Activated CD4-positive, alpha-beta T cell treated with anti-CD3 and anti-CD28 coated beads for 36 hours (primary cell): ENCODE data around the gene TUBA4A. TPM values are rescaled to one million over a fixed set of nuclear protein-coding genes. Genes with fewer than 3 reads are reported as not detected.
"Not testable (repeated sequence)": the region's sequence is repeated elsewhere in the genome, so short reads cannot be mapped to it uniquely, and the experiment has no call there.

Experiments used
- ATAC-seq: fragments of 200-7000 bp; cut with Tn5 transposase; one replicate; pipeline ENCODE4 v1.10.0; 2021; ENCODE audit warnings: mild to moderate bottlenecking, moderate library complexity
- CTCF ChIA-PET: fragments of 350-600 bp; sonication (Branson Sonifier 250); formaldehyde crosslinking; loops from one replicate; lab custom pipeline; 2021; ENCODE audit warnings: antibody characterized with exemption; lab: Charles Lee
- POLR2A ChIA-PET: fragments of 350-600 bp; sonication (Branson Sonifier 250); formaldehyde crosslinking; loops from one replicate; lab custom pipeline; 2021; ENCODE audit warnings: antibody characterized with exemption, inconsistent platforms; lab: Charles Lee
- DNase-seq: peaks from one replicate; pipeline ENCODE4 v3.0.0-alpha.2; 2020
- H3K27ac Mint-ChIP-seq: one replicate; pipeline ENCODE4 v1.8.0; 2021; ENCODE audit warnings: mixed read lengths
- H3K27me3 Mint-ChIP-seq: one replicate; pipeline ENCODE4 v1.8.0; 2021; ENCODE audit warnings: mixed read lengths
- H3K36me3 Mint-ChIP-seq: one replicate; pipeline ENCODE4 v1.8.0; 2021; ENCODE audit warnings: low read depth, mixed read lengths
- H3K4me1 Mint-ChIP-seq: one replicate; pipeline ENCODE4 v1.8.0; 2021; ENCODE audit warnings: mixed read lengths
- H3K4me3 Mint-ChIP-seq: one replicate; pipeline ENCODE4 v1.8.0; 2021; ENCODE audit warnings: mild to moderate bottlenecking, moderate library complexity, mixed read lengths
- H3K9me3 Mint-ChIP-seq: one replicate; pipeline ENCODE4 v1.8.0; 2021; ENCODE audit warnings: low read depth, mixed read lengths
- intact Hi-C, 2 experiments: fragments of 100-400 bp; cut with DNase I in 1 of 2; cut with micrococcal nuclease in 1 of 2; formaldehyde crosslinking; loops; one replicate each; pipeline versions ENCODE4 v1.14.2 to v1.15.1; 2022 to 2024; cut with DNase I, micrococcal nuclease
- microRNA-seq: library from miRNA; unstranded; fragments of <30 nt; microRNA quantifications from one replicate; pipeline ENCODE4 v1.2.0, GENCODE V29; 2021; ENCODE audit warnings: borderline replicate concordance
- total RNA-seq, 2 experiments: library from RNA; stranded (reverse); gene quantifications; one replicate each; pipeline ENCODE4 v1.2.3, GENCODE V29; 2021

Gene TUBA4A
- total RNA-seq, 2 experiments from 2014 or later, result 210 to 369 TPM

DNA sequence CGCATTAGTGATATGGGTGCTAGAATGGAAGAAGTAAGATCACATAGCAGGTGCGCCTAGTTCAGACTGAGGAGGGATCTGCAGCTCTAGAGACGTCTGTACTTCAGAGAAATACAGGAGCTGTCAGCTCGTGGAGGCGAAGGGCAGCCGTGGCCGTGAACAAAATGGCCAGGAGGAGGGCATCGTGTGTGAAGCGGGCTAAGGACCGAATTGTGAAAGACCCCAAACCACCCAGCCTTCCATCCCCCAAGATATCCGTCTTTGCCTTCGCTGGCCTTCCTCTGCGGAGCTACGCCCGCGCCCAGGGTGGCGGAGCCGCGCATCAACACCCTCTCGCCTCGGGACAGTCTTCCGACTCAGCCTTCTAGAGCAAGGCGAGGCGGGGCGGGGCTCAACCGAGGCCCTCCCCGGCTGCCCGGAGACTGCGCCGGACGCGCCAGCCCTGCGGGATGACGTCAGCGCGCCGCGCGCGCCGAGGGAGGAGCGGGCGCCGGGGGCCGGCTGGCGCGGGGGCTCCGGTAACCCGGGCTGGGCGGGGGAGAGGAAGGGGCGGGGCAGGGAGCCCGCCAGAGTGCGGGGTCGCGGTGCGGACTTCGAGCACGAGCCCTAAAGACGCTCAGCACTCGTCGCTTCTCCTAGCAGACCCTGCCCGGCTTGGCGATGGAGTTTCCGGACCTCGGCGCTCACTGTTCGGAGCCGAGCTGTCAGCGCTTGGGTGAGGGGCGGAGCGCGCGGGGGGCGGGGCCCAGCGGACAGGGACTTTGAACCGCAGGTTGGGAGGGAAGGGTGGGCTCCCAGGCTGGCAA, 47.2 kb downstream of the TUBA4A start, which contains the start of gene ZFAND2B:
ZFAND2B (plus strand) TSS at position 455 of the 806 bp plus-strand sequence; CDS start at position 661, 206 bp downstream.
- H3K36me3 Mint-ChIP-seq, result peaks cover 26% of the 10 kb centered on the region
- peaks cover 3% of the 10 kb centered on the region for H3K9me3 Mint-ChIP-seq
- POLR2A ChIA-PET, result interaction anchor here (0.5 to 1.7 kb wide), 9 partner anchors 12 to 53 kb away, joined by 3 to 14 read pairs (median 6); partner anchors contain the start of genes ABCB6, ANKZF1, ATG9A and CNPPD1

GRCh38 chr2:219205981-219206327, 47.8 kb downstream of the TUBA4A start:
- H3K27me3 Mint-ChIP-seq, result no peaks in the 10 kb centered on the region
- ChIA-PET CTCF (interaction anchor here (0.6 to 2.0 kb wide), 17 partner anchors 10 to 307 kb away, joined by 3 to 12 read pairs (median 5); partner anchors contain the start of genes CNPPD1, GLB1L, NHEJ1 and SLC23A3), POLR2A (interaction anchor here (0.6 to 1.7 kb wide), 8 partner anchors 13 to 164 kb away, joined by 3 to 14 read pairs (median 4); partner anchors contain the start of genes ABCB6, ANKZF1, ATG9A and CNPPD1)
- ATAC-seq (no peak), DNase-seq (no peak)
- peaks cover 33% of the 10 kb centered on the region for H3K4me1 Mint-ChIP-seq
- peak overlapping the region; percentile 94 for H3K27ac Mint-ChIP-seq
- H3K4me3 Mint-ChIP-seq, result peak overlapping the region; percentile 86
- peaks cover 22% of the 10 kb centered on the region for H3K36me3 Mint-ChIP-seq
- intact Hi-C loops, result loop anchor here (1.0 to 5.0 kb wide), 17 partner anchors 12 to 799 kb away; partner anchors contain the start of genes ANKZF1 (in 2 of the 2), ATG9A (in 2 of the 2), DNAJB2 (in 2 of the 2) and NHEJ1 (in 2 of the 2)
- peaks cover 5% of the 10 kb centered on the region for H3K9me3 Mint-ChIP-seq

More for the DNA sequence above, 47.2 kb downstream of the TUBA4A start, which contains the start of gene ZFAND2B:
- intact Hi-C loops, result loop anchor here (1.0 to 5.0 kb wide), 19 partner anchors 11 to 800 kb away; partner anchors contain the start of genes ANKZF1 (in 2 of the 2), ATG9A (in 2 of the 2), DNAJB2 (in 2 of the 2) and NHEJ1 (in 2 of the 2)
- DNase-seq (peak; percentile 98), ATAC-seq (peak; percentile 96)
- H3K4me1 Mint-ChIP-seq, result peaks cover 34% of the 10 kb centered on the region
- peak within 1 kb of the TSS; percentile 94 for H3K27ac Mint-ChIP-seq
- H3K4me3 Mint-ChIP-seq, result peak within 1 kb of the TSS; percentile 86
- H3K27me3 Mint-ChIP-seq, result no peaks in the 10 kb centered on the region
- CTCF ChIA-PET, result interaction anchor here (0.6 to 2.0 kb wide), 18 partner anchors 9 to 308 kb away, joined by 3 to 12 read pairs (median 4); partner anchors contain the start of genes CNPPD1, GLB1L, NHEJ1 and SLC23A3

DNA sequence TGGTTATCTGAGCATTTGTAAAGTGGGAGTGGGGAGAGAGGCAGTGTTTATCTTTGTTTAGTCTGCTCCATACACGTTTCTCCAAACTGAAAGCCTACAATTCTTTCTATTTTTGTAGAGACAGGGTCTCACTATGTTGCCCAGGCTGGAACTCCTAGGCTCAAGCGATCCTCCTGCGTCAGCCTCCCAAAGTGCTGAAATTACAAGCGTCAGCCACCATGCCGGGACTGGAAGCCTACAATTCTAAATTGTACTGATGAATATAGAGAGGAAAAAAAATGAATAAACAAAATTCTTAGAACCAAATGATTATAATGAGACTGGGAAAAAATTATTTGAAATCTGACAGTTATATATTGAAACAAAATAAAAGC, 48.6 kb downstream of the TUBA4A start:
- intact Hi-C loops, result loop anchor here in 1 of 2 experiments (5.0 kb wide), 1 partner anchor 337 kb away; the partner anchor contains the start of genes CHPF and TMEM198

DNA sequence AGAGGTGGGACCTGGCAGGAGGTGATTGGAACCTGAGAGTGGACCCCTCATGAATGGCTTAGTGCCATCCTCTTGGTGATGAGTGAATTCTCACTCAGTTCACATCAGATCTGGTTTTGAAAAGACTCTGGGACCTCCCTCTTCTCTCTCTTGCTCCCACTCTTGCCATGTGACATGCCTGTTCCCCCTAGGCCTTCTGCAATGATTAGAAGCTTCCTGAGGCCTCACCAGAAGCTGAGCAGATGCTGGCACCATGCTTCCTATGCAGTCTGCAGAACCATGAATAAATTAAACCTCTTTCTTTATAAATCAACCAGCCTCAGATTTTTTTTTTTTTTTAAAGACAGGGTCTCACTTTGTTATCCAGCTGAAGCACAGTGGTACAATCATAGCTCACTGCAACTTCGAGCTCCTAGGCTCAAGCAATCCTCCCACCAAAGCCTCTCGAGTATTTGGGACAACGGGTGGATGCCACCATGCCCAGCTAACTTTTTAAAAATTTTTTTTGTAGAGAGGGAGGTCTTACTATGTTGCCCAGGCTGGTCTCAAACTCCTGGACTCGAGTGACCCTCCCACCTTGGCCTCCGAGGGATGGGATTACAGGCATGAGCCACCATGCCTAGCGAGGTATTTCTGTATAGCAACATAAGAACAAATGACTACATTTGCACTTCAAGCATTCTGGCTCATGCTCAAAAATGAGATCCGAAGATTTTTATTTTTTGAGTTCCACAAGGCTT, 49.1 kb downstream of the TUBA4A start:
- POLR2A ChIA-PET, result interaction anchor here (1.2 kb wide), 1 partner anchor 25 kb away, joined by 3 read pairs; the partner anchor contains the start of genes ANKZF1 and ATG9A
- peaks cover 6% of the 10 kb centered on the region for H3K9me3 Mint-ChIP-seq
- peaks cover 35% of the 10 kb centered on the region for H3K4me1 Mint-ChIP-seq
- H3K27me3 Mint-ChIP-seq, result no peaks in the 10 kb centered on the region
- intact Hi-C loops, result loop anchor here in 1 of 2 experiments (5.0 kb wide), 1 partner anchor 338 kb away; the partner anchor contains the start of genes CHPF and TMEM198
- H3K36me3 Mint-ChIP-seq, result peaks cover 18% of the 10 kb centered on the region
- DNase-seq (no peak), ATAC-seq (no peak)
- CTCF ChIA-PET, result interaction anchor here (0.6 kb wide), 1 partner anchor 236 kb away, joined by 4 read pairs; no protein-coding TSS in a partner anchor
- no peak overlapping the region for H3K27ac Mint-ChIP-seq
- no peak overlapping the region for H3K4me3 Mint-ChIP-seq

More for the DNA sequence above, 48.6 kb downstream of the TUBA4A start:
- Mint-ChIP-seq H3K36me3 (peaks cover 20% of the 10 kb centered on the region), H3K4me1 (peaks cover 38% of the 10 kb centered on the region), H3K27me3 (no peaks in the 10 kb centered on the region), H3K4me3 (no peak overlapping the region), H3K27ac (no peak overlapping the region), H3K9me3 (peaks cover 6% of the 10 kb centered on the region)
- ATAC-seq, result no peak
- DNase-seq, result no peak
- ChIA-PET POLR2A (interaction anchor here (0.8 kb wide), 1 partner anchor 34 kb away, joined by 3 read pairs; no protein-coding TSS in a partner anchor), CTCF (interaction anchor here (2.0 kb wide), 1 partner anchor 22 kb away, joined by 5 read pairs; no protein-coding TSS in a partner anchor)

GRCh38 chr2:219201331-219201730, 52.4 kb downstream of the TUBA4A start:
- H3K27me3 Mint-ChIP-seq, POLR2A ChIA-PET, H3K4me3 Mint-ChIP-seq, DNase-seq, H3K9me3 Mint-ChIP-seq, ATAC-seq, H3K36me3 Mint-ChIP-seq, intact Hi-C loops: not testable (repeated sequence)
- Mint-ChIP-seq H3K27ac (peak overlapping the region; percentile 89), H3K4me1 (peaks cover 11% of the 10 kb centered on the region)
- CTCF ChIA-PET, result interaction anchor here (0.8 kb wide), 1 partner anchor 15 kb away, joined by 4 read pairs; no protein-coding TSS in a partner anchor

GRCh38 chr2:219200502-219201326, 53.0 kb downstream of the TUBA4A start:
- ChIA-PET CTCF (interaction anchor here (0.6 to 5.0 kb wide), 7 partner anchors 11 to 171 kb away, joined by 3 to 19 read pairs (median 4); partner anchors contain the start of gene SLC23A3), POLR2A (interaction anchor here (0.7 kb wide), 1 partner anchor 49 kb away, joined by 3 read pairs; no protein-coding TSS in a partner anchor)
- H3K27me3 Mint-ChIP-seq, H3K36me3 Mint-ChIP-seq, H3K9me3 Mint-ChIP-seq, intact Hi-C loops, H3K4me1 Mint-ChIP-seq, ATAC-seq: not testable (repeated sequence)
- Mint-ChIP-seq H3K4me3 (peak overlapping the region; percentile 68), H3K27ac (peak overlapping the region; percentile 89)
- peak; percentile 48 for DNase-seq

Small RNAs within 50 kb of the gene (microRNA-seq; reads per million reads assigned to microRNA genes)
- gene MIR153-1, result not detected

Other genes with a start within 250 kb of the TUBA4A start
- not detected for gene CFAP65, start 212.4 kb downstream of the TUBA4A start, total RNA-seq
- under 1 TPM in 1 of 2 experiments, not detected in 1; 0.12 TPM for gene IHH, start 193.0 kb downstream of the TUBA4A start, total RNA-seq
- 10 to 100 TPM; 20.7 to 23.8 TPM for gene NHEJ1, start 93.1 kb downstream of the TUBA4A start, total RNA-seq
- gene SLC23A3, start 83.9 kb downstream of the TUBA4A start, total RNA-seq, result 1 to 10 TPM; 1.2 to 1.9 TPM
- gene CNPPD1, start 77.0 kb downstream of the TUBA4A start, total RNA-seq, result 10 to 100 TPM; 38.7 to 41.4 TPM
- gene RETREG2, start 75.6 kb downstream of the TUBA4A start, total RNA-seq, result 10 to 100 TPM; 58.8 to 70.1 TPM
- gene ZFAND2B, start 47.1 kb downstream of the TUBA4A start, total RNA-seq, result 10 to 100 TPM; 21.5 to 27.6 TPM
- gene ABCB6, start 35.0 kb downstream of the TUBA4A start, total RNA-seq, result 10 to 100 TPM; 18.2 to 21.9 TPM
- gene ATG9A, start 24.3 kb downstream of the TUBA4A start, total RNA-seq, result 10 to 100 TPM; 43.5 to 45.6 TPM
- gene ANKZF1, start 24.1 kb downstream of the TUBA4A start, total RNA-seq, result 100 to 1,000 TPM; 140 to 166 TPM
- gene GLB1L, start 8.5 kb downstream of the TUBA4A start, total RNA-seq, result 1 to 10 TPM; 2.7 to 4.2 TPM
- gene STK16, start 8.4 kb downstream of the TUBA4A start, total RNA-seq, result 10 to 100 TPM; 34.3 to 35.4 TPM
- gene TUBA4B, start 675 bp downstream of the TUBA4A start, total RNA-seq, result not detected
- 10 to 100 TPM; 51.8 to 62.8 TPM for gene DNAJB2, start 25.4 kb upstream of the TUBA4A start, total RNA-seq
- under 1 TPM; 0.30 to 0.43 TPM for gene PTPRN, start 55.5 kb upstream of the TUBA4A start, total RNA-seq
- gene RESP18, start 78.8 kb upstream of the TUBA4A start, total RNA-seq, result not detected
- 10 to 100 TPM; 81.0 to 93.1 TPM for gene DNPEP, start 134.0 kb upstream of the TUBA4A start, total RNA-seq
- not detected for gene DES, start 164.5 kb upstream of the TUBA4A start, total RNA-seq
- 1 to 10 TPM in 1 of 2 experiments, under 1 TPM in 1; 0.89 to 1.4 TPM for gene SPEG, start 180.9 kb upstream of the TUBA4A start, total RNA-seq
- gene GMPPA, start 245.0 kb upstream of the TUBA4A start, total RNA-seq, result 10 to 100 TPM; 35.2 to 35.5 TPM